Activated CD4-positive, alpha-beta T cell treated with anti-CD3 and anti-CD28 coated beads, Interleukin-2, amount 50 U/mL, for 1 hour (primary cell): ENCODE results near the gene ESRRG.

Experiments used
- DNase-seq: peaks from one replicate; pipeline ENCODE4 v3.0.0-alpha.2; 2020

Gene ESRRG

DNA sequence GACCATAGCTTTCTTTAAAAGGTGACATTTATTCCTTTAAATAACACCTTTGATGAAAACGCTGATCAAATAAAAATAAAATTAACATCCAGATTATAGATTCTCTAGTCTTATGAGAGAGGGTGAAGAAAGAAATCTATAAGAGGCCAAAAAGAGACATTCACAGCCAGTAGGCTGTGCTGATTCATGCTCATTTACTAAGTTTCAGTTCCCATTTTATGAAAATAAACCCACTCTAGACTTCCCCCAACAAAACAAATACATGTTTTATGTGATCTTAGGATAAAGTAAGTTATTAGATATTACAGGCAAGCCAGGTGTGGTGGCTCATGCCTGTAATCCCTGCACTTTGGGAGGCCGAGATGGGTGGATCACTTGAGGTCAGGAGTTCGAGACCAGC, 21.1 kb downstream of the ESRRG start:
- DNase-seq, result no peak

DNA sequence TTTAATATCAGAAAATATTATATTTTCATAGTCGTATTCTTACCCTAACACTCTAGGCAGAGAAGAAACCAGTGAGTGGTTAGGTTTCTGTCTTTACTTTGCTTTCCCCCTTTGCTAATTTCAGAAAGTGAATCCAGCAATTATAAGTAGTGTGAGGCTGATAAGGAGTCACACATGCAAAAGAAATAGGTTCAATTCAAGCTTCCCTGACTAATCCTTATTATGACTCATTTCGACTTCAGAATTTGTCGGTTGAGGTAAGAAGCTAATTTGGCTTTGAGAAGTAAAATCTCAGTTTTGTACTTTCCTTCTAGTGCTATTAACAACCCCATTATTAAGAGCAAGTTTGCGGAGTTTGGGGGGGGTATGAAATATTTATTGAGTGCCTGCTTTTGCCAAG, 22.4 kb downstream of the ESRRG start:
- no peak for DNase-seq

DNA sequence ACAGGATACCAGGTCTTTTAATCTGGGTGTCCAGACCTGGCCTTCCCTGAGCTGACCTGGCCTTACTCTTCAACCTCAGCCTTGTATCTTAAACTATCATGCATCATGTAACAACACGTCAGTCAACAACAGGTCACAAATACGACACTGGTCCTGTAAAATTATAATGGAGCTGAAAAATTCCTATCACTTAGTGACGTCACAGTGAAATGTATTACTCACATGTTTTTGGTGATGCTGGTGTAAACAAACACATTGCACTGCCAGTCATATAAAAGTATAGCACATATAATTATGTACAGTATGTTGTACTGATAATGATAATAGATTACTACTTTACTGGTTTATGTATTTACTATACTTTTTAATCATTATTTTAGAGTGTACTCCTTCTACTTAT, 31.5 kb downstream of the ESRRG start:
- no peak for DNase-seq

DNA sequence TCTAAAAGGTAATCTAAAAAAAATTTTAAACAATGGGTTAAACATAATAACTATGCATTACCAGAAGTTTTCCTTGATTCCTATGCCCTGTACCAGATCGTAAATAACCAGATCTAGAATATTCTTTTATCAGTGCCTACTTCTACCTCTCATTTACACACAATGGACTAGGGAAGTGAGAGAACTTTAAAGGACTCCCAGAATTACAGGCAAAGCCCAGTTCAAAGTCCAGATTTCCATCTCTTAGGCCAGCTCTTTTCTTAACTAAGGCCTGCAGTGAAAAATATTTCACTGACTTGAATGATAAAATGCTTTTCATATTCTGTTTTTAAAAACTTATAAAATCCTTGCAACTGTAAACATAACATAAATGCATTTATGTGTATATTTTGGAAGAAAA, 32.6 kb downstream of the ESRRG start:
- no peak for DNase-seq

DNA sequence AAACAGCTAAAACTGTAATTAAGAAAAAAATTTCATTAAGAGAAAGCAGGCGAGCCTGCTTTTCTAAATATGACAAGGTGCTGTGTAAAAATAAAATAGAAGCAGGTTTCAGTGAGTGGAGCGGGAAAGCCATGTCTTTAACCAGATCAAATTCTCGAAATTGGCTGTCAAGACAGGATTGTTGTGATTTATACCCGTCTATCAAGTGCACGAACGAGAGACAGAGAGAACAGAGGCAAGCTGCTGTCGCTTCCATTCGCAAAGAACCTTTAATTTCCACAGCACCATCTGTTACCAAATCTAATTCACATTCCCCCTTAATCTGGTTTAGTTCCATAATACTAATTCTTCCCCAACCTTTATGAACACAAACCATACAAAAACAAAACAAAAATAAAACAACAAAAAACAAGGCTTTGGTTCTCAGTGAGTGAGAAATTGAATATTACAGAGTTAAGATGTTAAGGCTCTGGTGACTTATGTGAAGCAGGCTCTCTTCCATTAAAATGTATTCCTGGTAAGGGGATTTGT, 35.0 kb downstream of the ESRRG start:
- DNase-seq, result no peak

DNA sequence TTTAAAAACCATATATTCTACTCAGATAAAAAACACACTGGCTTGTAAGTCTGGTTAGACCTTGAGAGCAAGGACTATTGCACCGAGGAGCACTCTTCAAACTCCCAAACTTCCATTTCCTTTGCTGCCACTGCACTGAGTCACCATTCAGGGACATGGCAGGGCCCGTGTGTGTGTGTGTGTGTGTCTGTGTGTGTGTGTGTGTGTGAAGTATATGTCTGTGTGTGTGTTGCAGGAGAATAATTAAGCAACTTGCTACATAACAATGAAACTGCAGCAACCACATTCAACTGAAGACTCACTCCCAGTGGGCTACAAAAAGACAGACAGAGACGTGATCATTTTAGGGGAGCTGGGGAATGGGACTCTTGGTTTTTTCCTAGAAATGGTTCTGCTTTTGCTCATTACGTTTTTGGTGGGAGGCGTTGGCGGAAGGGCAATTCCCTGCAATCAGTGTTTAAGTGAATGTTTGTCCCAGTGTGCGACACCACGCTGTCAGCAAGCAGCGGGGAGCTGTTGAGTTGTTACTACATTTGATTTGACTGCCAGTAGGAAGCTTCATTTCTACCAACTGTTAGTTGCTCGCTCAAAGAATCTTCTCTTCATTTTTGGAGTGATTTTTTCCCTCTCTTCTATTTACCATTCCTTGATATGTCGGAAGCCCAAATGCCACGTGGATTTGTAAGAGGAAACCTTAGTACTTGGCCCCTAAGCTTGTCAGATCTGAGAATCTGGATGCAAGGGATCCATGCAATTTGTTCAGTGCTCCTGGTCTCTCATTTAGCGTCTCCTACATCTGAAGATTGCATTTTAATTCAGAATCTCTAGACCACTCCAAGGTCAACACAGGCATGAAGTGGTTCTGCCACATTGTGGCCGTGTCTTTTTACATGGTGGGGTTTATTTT, 36.1 kb downstream of the ESRRG start:
- no peak for DNase-seq

DNA sequence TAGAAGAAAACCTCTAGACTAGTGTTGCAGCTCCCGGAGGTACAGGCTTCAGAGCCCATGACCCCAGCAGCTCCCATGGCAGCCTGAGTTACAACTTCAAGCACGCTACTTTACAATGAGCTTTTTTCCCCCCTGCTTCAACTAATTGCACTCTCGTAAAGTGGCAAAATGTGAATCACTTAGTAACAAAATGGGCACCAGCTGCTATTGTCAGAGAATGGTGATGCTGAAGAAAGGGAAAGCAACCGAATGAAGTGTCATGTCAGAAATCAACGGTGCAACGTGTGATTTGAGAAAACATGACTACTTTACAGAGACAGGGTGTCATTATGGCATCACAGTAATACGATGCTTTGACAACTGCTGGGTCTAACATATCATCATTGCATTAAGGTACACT, 40.5 kb downstream of the ESRRG start:
- DNase-seq, result no peak

DNA sequence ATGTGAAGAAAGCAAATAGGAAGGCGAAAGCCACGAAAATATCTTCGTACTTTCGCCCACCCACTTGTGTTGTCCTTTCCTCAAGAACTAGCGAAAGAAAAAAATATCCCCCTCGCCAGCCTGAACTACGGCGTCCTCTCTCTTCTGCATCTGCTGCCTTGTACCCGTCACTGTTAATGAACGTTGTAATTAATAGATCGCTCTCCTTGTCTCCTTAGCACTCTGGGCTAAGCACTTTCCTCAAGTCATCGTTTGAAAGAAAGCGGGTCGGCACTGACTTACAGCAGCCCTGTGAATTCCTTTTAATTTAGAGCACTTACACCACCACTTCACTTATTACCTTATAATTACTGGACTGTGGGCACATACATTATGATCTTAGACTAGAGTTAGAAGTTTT, 44.1 kb downstream of the ESRRG start:
- DNase-seq, result no peak

DNA sequence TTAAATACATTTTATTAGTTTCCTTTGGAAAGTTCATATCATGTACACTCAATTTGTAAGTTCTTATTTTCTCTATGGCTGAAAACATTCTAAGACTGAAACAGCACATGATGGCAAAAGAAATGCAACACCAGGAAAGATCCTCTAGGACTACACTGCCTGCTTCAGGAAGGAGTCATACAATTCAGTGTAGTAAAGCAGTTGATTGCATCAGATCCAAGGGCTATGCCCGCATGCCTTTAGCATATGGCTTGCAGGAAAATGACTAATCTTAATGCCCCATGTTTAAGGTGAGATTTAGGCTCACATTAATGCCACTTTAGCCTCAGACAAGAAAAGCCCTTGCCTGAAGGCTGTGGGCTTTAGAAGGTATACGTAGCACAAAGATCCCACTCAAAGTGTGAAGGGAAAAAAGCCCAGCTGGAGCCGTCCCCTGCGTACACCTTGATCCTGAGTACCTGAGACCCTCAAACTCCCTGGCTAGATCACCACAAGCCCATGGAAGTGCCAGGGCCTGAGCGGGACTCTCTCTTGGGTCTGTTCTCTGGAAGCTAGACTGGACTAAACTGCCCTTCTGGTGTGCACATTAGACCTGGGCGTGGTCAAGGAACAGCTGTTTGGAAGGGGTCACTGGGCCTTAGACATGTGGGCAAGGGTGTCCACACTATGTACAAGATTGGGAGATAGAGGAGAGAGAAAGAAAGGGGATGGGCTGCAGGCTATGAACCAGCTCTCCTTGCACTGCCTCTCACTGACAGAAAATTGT, 52.9 kb downstream of the ESRRG start:
- DNase-seq, result no peak

DNA sequence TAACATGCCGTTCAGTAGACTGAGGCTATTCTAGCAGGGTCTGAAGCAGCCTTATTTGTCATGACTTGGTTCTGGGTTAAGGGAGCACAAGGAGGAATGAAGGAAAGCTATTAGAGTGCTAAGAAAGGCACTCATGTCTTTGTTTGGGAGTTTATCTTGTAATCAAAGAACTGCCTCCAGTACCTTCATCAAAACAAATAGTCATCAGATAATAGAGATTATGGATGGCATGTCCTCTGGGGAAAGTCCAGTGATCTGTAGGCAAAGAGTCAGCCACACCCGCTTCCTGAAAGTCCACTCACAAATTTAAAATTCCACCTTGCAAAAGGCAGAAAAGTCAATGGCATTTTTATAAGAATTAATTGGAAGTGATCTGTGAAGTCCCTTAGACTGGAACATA, 56.8 kb downstream of the ESRRG start:
- DNase-seq, result no peak

DNA sequence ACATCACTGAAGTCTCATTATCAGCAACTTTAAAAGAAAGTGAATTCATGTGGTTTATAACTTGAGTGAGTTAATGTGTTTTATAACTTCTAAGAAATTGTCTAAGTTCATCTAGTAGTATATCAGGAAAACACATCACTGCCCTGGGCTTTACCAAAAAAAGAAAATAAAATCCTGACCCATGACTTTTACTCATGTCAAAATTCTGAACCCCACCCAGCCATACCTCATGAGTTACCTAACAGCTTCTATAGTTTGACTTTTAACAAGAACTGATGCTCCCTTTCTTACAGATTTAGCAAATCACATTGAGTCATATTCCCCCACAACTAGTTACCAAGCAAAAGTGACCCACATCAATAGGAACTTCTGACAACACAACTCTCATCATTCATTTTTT, 57.4 kb downstream of the ESRRG start:
- no peak for DNase-seq

DNA sequence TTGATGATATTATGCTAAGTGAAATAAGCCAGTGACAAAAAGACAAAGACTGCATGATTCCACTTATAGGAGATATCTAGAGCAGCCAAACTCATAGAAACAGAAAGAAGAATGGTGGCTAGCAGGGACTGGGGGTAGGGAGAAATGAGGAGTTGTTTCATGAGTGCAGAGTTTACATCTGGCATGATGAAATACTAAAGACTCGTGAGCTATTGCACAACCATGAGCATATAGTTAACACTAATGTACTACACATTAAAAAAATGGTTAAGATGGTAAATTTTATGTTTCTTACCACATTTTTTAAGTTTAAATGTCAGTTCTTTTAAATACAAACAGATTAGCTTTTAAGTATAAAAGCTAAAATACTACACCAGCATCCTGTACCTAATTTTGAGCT, 57.8 kb downstream of the ESRRG start:
- no peak for DNase-seq

DNA sequence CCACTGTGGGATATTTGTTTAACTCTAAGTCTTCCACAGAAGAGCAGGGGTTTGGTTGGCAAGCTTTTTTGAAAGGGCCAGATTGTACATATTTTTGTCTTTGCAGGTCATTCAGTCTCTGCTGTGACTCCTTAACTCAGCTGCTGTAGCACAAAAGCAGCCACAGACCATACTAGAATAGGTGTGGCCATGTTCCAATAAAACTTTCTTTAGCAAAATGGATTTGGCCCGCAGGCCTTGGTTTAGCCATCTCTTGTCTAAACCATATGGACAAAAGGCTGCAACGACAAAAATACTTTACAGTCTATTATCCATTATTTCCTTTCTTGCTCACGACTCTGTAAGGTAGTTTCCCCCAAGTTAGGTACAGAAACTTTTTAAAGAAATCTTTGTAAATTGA, 60.5 kb downstream of the ESRRG start:
- no peak for DNase-seq

DNA sequence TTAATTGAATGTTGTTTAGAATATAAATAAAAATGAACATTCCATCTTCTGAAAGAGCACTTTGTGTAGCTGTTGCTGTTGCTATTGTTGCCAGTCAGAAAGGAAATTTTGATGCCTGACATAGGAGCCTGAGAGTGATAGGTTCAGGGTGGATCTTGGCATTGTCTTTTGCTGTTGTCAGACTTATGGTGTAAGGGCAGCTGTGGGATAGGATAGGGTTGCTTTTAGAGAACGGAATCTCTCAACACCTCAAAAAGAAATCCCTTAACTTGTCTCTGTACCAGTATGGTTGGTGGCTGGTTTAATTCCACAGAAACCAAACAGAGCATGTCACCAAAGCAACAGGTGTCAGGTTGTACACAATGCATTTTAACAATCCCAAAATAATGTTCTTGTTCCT, 62.7 kb downstream of the ESRRG start:
- DNase-seq, result no peak

DNA sequence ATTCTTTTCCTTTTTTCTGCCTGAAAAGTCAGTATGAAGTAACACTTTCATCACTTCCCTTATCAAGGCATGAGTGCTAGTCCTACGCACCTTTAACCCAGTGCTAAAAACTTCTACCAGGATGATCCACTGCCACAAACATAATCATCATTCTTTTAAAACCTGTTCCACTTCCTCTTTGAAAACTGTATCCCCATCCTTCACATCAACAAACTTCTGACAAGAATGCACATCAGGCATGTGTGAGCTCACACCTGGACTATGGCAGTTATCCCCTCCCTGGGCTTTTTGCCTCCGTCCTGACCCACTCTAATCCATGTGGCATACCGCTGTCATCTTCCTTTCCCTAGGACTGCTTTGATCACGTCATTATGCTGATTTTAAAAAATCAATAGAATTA, 70.2 kb downstream of the ESRRG start:
- DNase-seq, result no peak

DNA sequence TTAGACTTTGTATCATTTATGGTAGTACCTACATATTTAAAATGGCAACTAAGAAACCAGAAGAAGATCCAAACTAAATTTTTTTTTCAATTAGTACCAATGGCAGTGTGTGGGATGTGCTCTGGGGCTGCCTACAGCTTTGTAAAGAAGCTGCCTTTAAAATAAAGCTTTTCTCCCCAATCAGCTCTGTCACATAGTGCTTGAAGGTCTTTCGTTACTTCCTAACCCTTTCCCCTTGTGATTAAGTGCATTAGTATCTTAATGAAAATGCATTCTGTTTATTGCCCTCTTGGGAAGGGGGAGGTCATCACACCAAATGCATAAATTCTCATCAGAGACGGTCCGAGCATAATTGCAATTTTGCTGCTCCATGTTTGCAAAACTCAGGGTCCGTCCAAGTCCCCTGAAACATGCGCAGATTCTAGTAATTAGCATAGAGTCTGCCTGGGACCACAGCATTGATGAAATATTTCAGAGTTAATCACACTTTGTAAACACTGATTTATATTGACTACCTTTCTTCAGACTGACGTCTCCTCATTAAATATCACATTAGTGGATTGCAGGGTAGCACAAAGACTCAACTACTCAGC, 71.3 kb downstream of the ESRRG start:
- no peak for DNase-seq

DNA sequence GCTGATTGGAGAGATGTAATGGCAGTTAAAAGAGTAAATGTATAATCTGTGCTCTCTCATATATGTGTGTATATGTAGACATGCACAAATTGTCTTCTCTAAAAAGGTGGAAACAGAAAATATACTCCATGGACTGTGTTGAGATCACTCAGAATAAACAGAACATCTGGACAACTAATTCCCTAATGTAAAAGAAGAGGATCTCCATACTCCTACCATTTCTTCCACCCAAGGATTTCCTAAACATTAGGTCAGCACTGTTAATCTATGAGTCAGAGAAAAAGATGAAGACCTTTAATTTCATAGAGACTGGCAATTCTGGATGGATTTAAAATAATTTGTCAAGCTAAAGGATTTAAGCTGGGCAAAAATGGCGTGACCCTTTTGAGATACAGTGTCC, 80.1 kb downstream of the ESRRG start:
- no peak for DNase-seq

DNA sequence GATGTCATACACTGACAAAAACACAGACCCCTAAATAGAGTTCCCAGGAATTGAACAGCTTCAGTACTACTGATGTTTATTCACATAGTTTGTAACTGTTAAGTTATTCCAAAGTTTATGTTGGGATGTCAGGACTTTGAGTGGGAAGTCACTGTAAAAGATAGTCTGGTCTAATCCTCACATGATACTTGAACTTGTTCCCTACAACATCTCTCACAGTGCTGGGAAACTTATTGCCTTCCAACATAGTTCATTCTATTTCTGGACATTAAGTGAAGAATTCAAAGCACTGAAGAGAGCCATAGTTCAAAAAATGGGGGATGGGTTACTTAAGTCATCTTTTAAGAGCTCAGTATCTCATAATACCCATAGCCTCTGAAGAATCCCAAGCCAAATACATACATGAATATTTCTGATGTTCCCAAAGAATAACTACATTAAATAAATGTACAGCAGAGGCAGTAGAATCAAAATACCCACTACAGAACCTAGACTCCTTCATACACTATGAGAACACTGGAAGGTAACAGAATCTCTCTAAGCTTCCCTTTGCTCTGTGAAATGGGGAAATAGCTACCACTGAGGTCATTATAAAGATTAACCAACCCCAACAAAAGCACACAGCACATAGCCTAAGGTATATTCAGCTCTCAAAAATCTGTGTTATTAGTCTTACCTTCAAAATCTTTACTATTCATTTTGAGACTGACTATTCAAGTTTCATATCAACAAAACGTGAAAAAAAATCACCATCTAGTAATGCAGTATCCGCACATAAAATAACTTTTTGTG, 81.4 kb downstream of the ESRRG start:
- DNase-seq, result no peak

DNA sequence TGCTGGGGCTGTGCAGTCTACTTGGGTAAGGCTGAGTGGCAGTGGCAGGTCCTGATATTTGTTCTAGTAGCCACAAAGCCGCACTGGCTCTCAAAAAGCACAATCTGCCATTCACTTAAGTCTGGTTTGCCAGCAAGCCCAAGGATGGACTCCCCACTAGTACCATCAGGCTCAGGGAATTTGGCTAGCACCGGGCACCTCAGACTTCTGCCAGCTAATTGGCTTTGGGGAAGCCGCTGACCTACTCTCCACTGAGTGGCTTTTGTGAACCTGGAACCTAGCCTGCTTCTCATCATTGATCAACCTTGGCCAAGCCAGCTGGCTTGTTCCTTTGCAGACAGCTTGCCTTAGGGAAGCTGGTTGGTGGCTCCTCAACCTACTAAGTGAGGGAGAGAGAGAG, 83.1 kb downstream of the ESRRG start:
- no peak for DNase-seq

DNA sequence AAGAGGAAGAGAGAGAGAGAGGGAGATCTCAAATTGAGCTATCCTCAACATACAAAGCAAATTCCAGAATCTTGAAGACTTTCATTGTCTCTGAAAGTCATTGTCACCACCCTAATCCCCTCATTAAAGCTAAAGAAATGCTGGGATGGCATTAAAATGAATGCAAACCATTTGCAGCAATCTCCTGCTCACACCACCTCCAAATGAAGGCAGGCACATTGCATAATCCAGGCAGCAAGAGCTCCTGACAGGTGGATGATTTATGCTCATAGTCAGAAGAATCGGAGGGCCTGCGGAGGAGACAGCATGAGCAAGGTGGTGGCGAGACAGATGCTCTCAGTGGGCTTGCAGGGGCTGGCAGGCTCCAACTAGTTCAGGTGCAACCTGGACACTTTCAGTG, 90.2 kb downstream of the ESRRG start:
- DNase-seq, result no peak

DNA sequence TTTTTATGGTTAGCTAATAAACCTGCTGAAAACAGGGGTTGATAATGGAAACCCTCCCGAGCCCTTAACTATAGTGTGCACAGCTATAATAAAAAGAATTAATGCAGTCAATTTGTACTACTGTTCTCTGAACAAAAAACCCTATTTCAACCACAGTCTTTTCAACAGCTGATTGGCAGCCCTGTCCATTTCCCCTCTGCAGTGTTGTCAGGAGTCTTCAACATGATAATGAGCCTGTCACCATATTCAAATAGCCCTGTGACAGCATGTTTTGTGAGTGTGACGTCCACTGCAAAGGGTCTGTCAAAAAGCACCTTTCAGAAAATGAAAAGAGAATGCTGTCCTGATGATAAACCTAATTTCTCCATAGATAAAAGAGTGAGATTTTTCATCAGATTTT, 92.7 kb downstream of the ESRRG start:
- no peak for DNase-seq

DNA sequence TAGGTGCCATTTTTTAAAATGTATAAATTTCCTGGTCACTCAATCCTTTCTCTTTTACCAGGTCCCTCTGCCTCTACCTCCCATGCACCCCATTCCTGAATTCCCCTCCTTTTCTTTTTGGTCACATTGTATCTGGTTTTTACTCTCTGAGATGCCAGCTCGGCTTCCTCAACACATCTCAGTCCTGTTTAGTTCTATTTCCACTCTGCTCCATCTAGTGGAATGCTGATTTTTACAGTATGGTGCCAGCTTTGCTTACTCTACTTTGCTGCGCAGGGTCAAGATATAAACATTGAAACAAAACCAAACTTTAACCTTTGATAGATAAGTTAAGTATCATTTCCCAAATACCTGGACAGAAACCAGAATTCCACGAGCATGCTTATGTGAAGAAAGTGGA, 96.0 kb downstream of the ESRRG start:
- no peak for DNase-seq
